ENCODE measurements around the gene STPG1.

- TF ChIP-seq TAF1 (IDR thresholded peaks at IDR 0.05; ENCODE audit: borderline replicate concordance, low read depth, low read length) (no peak), POLR2A (IDR thresholded peaks at IDR 0.05; ENCODE audit: low read depth, low read length) (no peak)
Observed at GRCh38 chr1:24389231-24389678, 24.3 kb downstream of the STPG1 start.
